ENCODE measurements around the gene AHCYL2. TPM values are rescaled to one million over a fixed set of nuclear protein-coding genes. Genes with fewer than 3 reads are reported as not detected.
"Not testable (repeated sequence)": the region's sequence is repeated elsewhere in the genome, so short reads cannot be mapped to it uniquely, and the experiment has no call there.

AHCYL2 gene
- total RNA-seq, 1 donor from 2014 or later: 12.0 TPM

DNA sequence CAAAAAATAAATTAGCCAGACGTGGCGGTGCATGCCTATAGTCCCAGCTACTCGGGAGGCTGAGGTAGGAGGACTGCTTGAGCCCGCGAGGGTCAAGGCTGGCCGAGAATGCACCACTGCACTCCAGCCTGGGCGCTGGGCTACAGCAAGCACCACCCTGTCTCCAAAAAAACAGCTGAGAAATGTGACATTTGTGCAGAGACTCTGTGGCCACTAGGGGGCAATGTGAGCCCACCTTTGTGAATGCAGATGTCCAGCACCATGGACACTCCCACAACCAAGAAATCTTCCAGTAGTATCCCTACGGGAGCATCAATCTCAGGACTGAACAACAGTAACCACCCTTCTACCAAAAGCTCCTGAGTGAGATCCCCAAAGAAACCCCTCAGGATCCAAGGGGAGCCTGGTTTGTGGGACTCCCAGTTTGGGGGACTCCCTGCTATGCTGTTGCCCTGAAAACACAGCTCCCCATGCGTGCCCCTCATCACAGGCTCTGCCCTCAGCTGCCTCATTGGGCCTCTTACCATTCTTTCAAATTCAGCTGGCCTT, 6.2 kb upstream of the AHCYL2 start:
- H3K9me3 ChIP-seq (ENCODE audit: control insufficient read depth in 3 of 3, low read length in 3 of 3): no peaks in the 10 kb centered on the region
- no peak overlapping the region for H3K4me3 ChIP-seq (ENCODE audit: low read length in 3 of 3)
- peaks cover 2 to 5% (median 3%) of the 10 kb centered on the region in 3 donors for H3K4me1 ChIP-seq (ENCODE audit: control insufficient read depth in 3 of 3, insufficient read depth in 3 of 3, low read length in 3 of 3)
- H3K36me3 ChIP-seq (ENCODE audit: control insufficient read depth in 3 of 3, insufficient read depth in 3 of 3, low read length in 3 of 3): no peaks in the 10 kb centered on the region
- H3K27me3 ChIP-seq (ENCODE audit: control insufficient read depth in 3 of 3, insufficient read depth in 3 of 3, low read length in 3 of 3): no peaks in the 10 kb centered on the region
- H3K9ac ChIP-seq (ENCODE audit: low read depth in 1 of 3, low read length in 3 of 3): peak overlapping the region in 2 of 3 donors; percentile 8 to 25
- no peak overlapping the region for H3K27ac ChIP-seq (ENCODE audit: low read depth, low read length)

GRCh38 chr7:129219166-129219565, 5.7 kb upstream of the AHCYL2 start:
- H3K4me1 ChIP-seq (ENCODE audit: control insufficient read depth in 3 of 3, insufficient read depth in 3 of 3, low read length in 3 of 3); H3K9me3 ChIP-seq (ENCODE audit: control insufficient read depth in 3 of 3, low read length in 3 of 3); H3K9ac ChIP-seq (ENCODE audit: low read depth in 1 of 3, low read length in 3 of 3); H3K4me3 ChIP-seq (ENCODE audit: low read length in 3 of 3); H3K27ac ChIP-seq (ENCODE audit: low read depth, low read length); H3K36me3 ChIP-seq (ENCODE audit: control insufficient read depth in 3 of 3, insufficient read depth in 3 of 3, low read length in 3 of 3); H3K27me3 ChIP-seq (ENCODE audit: control insufficient read depth in 3 of 3, insufficient read depth in 3 of 3, low read length in 3 of 3): not testable (repeated sequence)

DNA sequence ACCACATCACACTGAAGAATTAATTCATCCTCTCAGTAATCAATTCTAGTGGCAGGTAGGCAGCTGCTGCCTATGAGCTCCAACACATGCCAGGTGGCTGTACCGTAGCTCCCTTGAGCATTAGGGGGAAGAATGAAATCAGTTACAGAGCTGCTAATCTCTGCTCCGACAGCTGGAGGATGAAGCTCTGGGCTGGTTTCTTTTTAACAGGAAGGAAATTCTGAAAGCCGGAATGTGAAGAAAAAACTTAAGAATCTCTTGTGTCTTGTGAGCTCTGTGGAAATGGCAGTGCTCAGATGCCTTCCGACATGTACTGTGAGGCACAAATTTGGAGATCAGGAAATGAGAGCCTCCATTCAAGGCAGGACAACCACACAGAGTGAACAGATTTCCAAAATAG, 2.8 kb upstream of the AHCYL2 start:
- H3K27me3 ChIP-seq (ENCODE audit: control insufficient read depth in 3 of 3, insufficient read depth in 3 of 3, low read length in 3 of 3): no peaks in the 10 kb centered on the region
- no peaks in the 10 kb centered on the region for H3K9me3 ChIP-seq (ENCODE audit: control insufficient read depth in 3 of 3, low read length in 3 of 3)
- no peak overlapping the region for H3K27ac ChIP-seq (ENCODE audit: low read depth, low read length)
- H3K36me3 ChIP-seq (ENCODE audit: control insufficient read depth in 3 of 3, insufficient read depth in 3 of 3, low read length in 3 of 3): no peaks in the 10 kb centered on the region
- H3K4me3 ChIP-seq (ENCODE audit: low read length in 3 of 3): no peak overlapping the region
- H3K4me1 ChIP-seq (ENCODE audit: control insufficient read depth in 3 of 3, insufficient read depth in 3 of 3, low read length in 3 of 3): peaks cover 11 to 19% (median 18%) of the 10 kb centered on the region in 3 donors
- H3K9ac ChIP-seq (ENCODE audit: low read depth in 1 of 3, low read length in 3 of 3): no peak overlapping the region

GRCh38 chr7:129225206-129225930, 538 bp downstream of the AHCYL2 start:
- Histone ChIP-seq H3K27me3 (ENCODE audit: control insufficient read depth in 3 of 3, insufficient read depth in 3 of 3, low read length in 3 of 3) (no peaks in the 10 kb centered on the region), H3K36me3 (ENCODE audit: control insufficient read depth in 3 of 3, insufficient read depth in 3 of 3, low read length in 3 of 3) (no peaks in the 10 kb centered on the region), H3K27ac (ENCODE audit: low read depth, low read length) (peak overlapping the region; percentile 98), H3K9me3 (ENCODE audit: control insufficient read depth in 3 of 3, low read length in 3 of 3) (no peaks in the 10 kb centered on the region), H3K4me3 (ENCODE audit: low read length in 3 of 3) (peak overlapping the region; percentile 87 to 91 (median 89)), H3K9ac (ENCODE audit: low read depth in 1 of 3, low read length in 3 of 3) (peak overlapping the region; percentile 78 to 86 (median 82)), H3K4me1 (ENCODE audit: control insufficient read depth in 3 of 3, insufficient read depth in 3 of 3, low read length in 3 of 3) (peaks cover 15 to 24% (median 23%) of the 10 kb centered on the region in 3 donors)

- Histone ChIP-seq H3K9ac (ENCODE audit: low read depth in 1 of 3, low read length in 3 of 3) (peak overlapping the region; percentile 78 to 86 (median 82)), H3K27ac (ENCODE audit: low read depth, low read length) (peak overlapping the region; percentile 98), H3K36me3 (ENCODE audit: control insufficient read depth in 3 of 3, insufficient read depth in 3 of 3, low read length in 3 of 3) (no peaks in the 10 kb centered on the region), H3K9me3 (ENCODE audit: control insufficient read depth in 3 of 3, low read length in 3 of 3) (no peaks in the 10 kb centered on the region), H3K4me1 (ENCODE audit: control insufficient read depth in 3 of 3, insufficient read depth in 3 of 3, low read length in 3 of 3) (peaks cover 15 to 24% (median 23%) of the 10 kb centered on the region in 3 donors), H3K4me3 (ENCODE audit: low read length in 3 of 3) (peak overlapping the region; percentile 87 to 91 (median 89)), H3K27me3 (ENCODE audit: control insufficient read depth in 3 of 3, insufficient read depth in 3 of 3, low read length in 3 of 3) (no peaks in the 10 kb centered on the region)
These were observed 1.2 kb downstream of the AHCYL2 start for GRCh38 chr7:129225931-129226572.

GRCh38 chr7:129227646-129228578, 3.1 kb downstream of the AHCYL2 start:
- Histone ChIP-seq H3K4me1 (ENCODE audit: control insufficient read depth in 3 of 3, insufficient read depth in 3 of 3, low read length in 3 of 3) (peaks cover 21 to 34% (median 33%) of the 10 kb centered on the region in 3 donors), H3K9me3 (ENCODE audit: control insufficient read depth in 3 of 3, low read length in 3 of 3) (no peaks in the 10 kb centered on the region), H3K27me3 (ENCODE audit: control insufficient read depth in 3 of 3, insufficient read depth in 3 of 3, low read length in 3 of 3) (no peaks in the 10 kb centered on the region), H3K27ac (ENCODE audit: low read depth, low read length) (no peak overlapping the region), H3K36me3 (ENCODE audit: control insufficient read depth in 3 of 3, insufficient read depth in 3 of 3, low read length in 3 of 3) (no peaks in the 10 kb centered on the region), H3K9ac (ENCODE audit: low read depth in 1 of 3, low read length in 3 of 3) (peak overlapping the region in 1 of 3 donors; percentile 12), H3K4me3 (ENCODE audit: low read length in 3 of 3) (no peak overlapping the region)

DNA sequence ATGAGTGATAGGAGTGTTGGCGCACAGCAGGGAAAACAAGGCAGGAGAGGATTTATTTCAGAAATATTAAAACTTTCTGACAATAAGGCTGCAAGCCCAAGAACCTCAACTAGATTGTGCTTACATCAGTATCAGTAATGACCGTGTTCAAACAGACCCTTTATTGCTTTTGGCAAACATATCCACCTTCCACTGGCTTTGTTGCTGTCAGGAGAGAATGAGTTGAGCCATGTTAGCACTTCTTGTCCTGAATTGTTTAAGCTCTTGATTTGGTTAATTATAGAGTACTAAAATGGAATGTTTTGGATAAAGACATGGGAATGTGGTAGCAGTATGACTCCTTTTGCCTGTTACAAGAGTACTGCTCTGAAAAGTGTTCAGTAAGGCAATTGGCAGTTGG, 3.8 kb downstream of the AHCYL2 start:
- Histone ChIP-seq H3K9ac (ENCODE audit: low read depth in 1 of 3, low read length in 3 of 3) (no peak overlapping the region), H3K27me3 (ENCODE audit: control insufficient read depth in 3 of 3, insufficient read depth in 3 of 3, low read length in 3 of 3) (no peaks in the 10 kb centered on the region), H3K9me3 (ENCODE audit: control insufficient read depth in 3 of 3, low read length in 3 of 3) (no peaks in the 10 kb centered on the region), H3K4me1 (ENCODE audit: control insufficient read depth in 3 of 3, insufficient read depth in 3 of 3, low read length in 3 of 3) (peaks cover 21 to 34% (median 33%) of the 10 kb centered on the region in 3 donors), H3K36me3 (ENCODE audit: control insufficient read depth in 3 of 3, insufficient read depth in 3 of 3, low read length in 3 of 3) (no peaks in the 10 kb centered on the region), H3K4me3 (ENCODE audit: low read length in 3 of 3) (no peak overlapping the region), H3K27ac (ENCODE audit: low read depth, low read length) (no peak overlapping the region)

DNA sequence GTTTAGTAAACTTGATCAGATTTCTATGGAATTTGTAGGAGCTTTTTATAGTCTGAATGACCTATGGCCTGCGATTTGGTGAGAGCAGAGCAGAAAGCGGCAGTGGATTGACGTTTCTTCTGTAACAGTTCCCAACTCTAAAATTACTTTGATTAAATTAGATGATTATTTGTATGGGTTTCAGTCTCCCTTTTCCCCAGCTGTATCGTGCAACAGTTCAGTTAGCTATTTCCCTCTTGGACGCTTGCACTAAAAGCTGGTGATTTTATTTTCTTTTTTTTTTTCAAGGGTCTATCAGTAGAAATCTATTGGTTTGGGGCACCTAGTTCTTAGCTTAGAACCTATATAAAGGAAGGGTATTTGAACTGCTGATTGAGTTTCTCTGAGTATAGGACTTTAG, 6.8 kb downstream of the AHCYL2 start:
- no peak overlapping the region for H3K9ac ChIP-seq (ENCODE audit: low read depth in 1 of 3, low read length in 3 of 3)
- no peak overlapping the region for H3K27ac ChIP-seq (ENCODE audit: low read depth, low read length)
- no peaks in the 10 kb centered on the region for H3K27me3 ChIP-seq (ENCODE audit: control insufficient read depth in 3 of 3, insufficient read depth in 3 of 3, low read length in 3 of 3)
- no peak overlapping the region for H3K4me3 ChIP-seq (ENCODE audit: low read length in 3 of 3)
- peaks cover 12 to 21% (median 21%) of the 10 kb centered on the region in 3 donors for H3K4me1 ChIP-seq (ENCODE audit: control insufficient read depth in 3 of 3, insufficient read depth in 3 of 3, low read length in 3 of 3)
- H3K9me3 ChIP-seq (ENCODE audit: control insufficient read depth in 3 of 3, low read length in 3 of 3): no peaks in the 10 kb centered on the region
- H3K36me3 ChIP-seq (ENCODE audit: control insufficient read depth in 3 of 3, insufficient read depth in 3 of 3, low read length in 3 of 3): no peaks in the 10 kb centered on the region

GRCh38 chr7:129238546-129238945, 13.7 kb downstream of the AHCYL2 start:
- no peak overlapping the region for H3K4me3 ChIP-seq (ENCODE audit: low read length in 3 of 3)
- H3K36me3 ChIP-seq (ENCODE audit: control insufficient read depth in 3 of 3, insufficient read depth in 3 of 3, low read length in 3 of 3): no peaks in the 10 kb centered on the region
- H3K27ac ChIP-seq (ENCODE audit: low read depth, low read length): no peak overlapping the region
- no peaks in the 10 kb centered on the region for H3K4me1 ChIP-seq (ENCODE audit: control insufficient read depth in 3 of 3, insufficient read depth in 3 of 3, low read length in 3 of 3)
- no peaks in the 10 kb centered on the region for H3K27me3 ChIP-seq (ENCODE audit: control insufficient read depth in 3 of 3, insufficient read depth in 3 of 3, low read length in 3 of 3)
- H3K9ac ChIP-seq (ENCODE audit: low read depth in 1 of 3, low read length in 3 of 3): no peak overlapping the region
- no peaks in the 10 kb centered on the region for H3K9me3 ChIP-seq (ENCODE audit: control insufficient read depth in 3 of 3, low read length in 3 of 3)
